Measurements from ENCODE around the gene RAPGEF4.
"Not testable (repeated sequence)": the region's sequence is repeated elsewhere in the genome, so short reads cannot be mapped to it uniquely, and the experiment has no call there.

Gene RAPGEF4

GRCh38 chr2:173033084-173033483 is 297.4 kb downstream of the RAPGEF4 start:
- no peak overlapping the region for H3K23ac ChIP-seq (ENCODE audit: low read length)
- no peak overlapping the region for H2BK5ac ChIP-seq (ENCODE audit: low read depth, low read length, poor library complexity)
- no peak overlapping the region for H3K14ac ChIP-seq (ENCODE audit: low read length)
- no peak overlapping the region for H3K4me2 ChIP-seq (ENCODE audit: low read length)
- H3K9me3 ChIP-seq (ENCODE audit: insufficient read depth, low read depth, low read length): no peaks in the 10 kb centered on the region
- WGBS (ENCODE audit: extremely low coverage, insufficient coverage, insufficient read length): no CpG with 5 or more reads among the region's 3 CpGs
- H3K9ac ChIP-seq (ENCODE audit: low read length): no peak overlapping the region
- H3K4ac ChIP-seq (ENCODE audit: low read depth, low read length): no peak overlapping the region
- no peak overlapping the region for H2AK5ac ChIP-seq (ENCODE audit: low read length)
- no peaks in the 10 kb centered on the region for H3K27me3 ChIP-seq (ENCODE audit: insufficient read depth, low read length)
- H3K4me3 ChIP-seq (ENCODE audit: low read depth, low read length): no peak overlapping the region
- H3K79me2 ChIP-seq (ENCODE audit: control insufficient read depth, insufficient read depth, low read length, poor library complexity): no peaks in the 10 kb centered on the region
- H4K91ac ChIP-seq (ENCODE audit: low read depth, low read length): no peak overlapping the region
- H3K27ac ChIP-seq (ENCODE audit: low read depth, low read length): no peak overlapping the region
- no peak overlapping the region for H4K12ac ChIP-seq (ENCODE audit: low read depth, low read length)
- no peak overlapping the region for H3K18ac ChIP-seq (ENCODE audit: low read length)
- H2BK120ac ChIP-seq (ENCODE audit: insufficient read depth, low read length, poor library complexity): no peak overlapping the region
- H2BK12ac ChIP-seq (ENCODE audit: low read length): no peak overlapping the region
- H2AFZ ChIP-seq (ENCODE audit: insufficient read depth, low read length, poor library complexity): no peak overlapping the region
- H3K36me3 ChIP-seq (ENCODE audit: control insufficient read depth in 1 of 2, insufficient read depth in 2 of 2, low read length in 2 of 2): no peaks in the 10 kb centered on the region
- no peaks in the 10 kb centered on the region for H3K4me1 ChIP-seq (ENCODE audit: control insufficient read depth in 1 of 2, insufficient read depth in 2 of 2, low read length in 2 of 2)
- no peak overlapping the region for H4K8ac ChIP-seq (ENCODE audit: low read depth, low read length)
- DNase-seq: no peak
- no peaks in the 10 kb centered on the region for H3K79me1 ChIP-seq (ENCODE audit: low read length)

GRCh38 chr2:173034143-173034542 is 298.5 kb downstream of the RAPGEF4 start:
- no peak overlapping the region for H2BK5ac ChIP-seq (ENCODE audit: low read depth, low read length, poor library complexity)
- H3K4me1 ChIP-seq (ENCODE audit: control insufficient read depth in 1 of 2, insufficient read depth in 2 of 2, low read length in 2 of 2): no peaks in the 10 kb centered on the region
- H2BK120ac ChIP-seq (ENCODE audit: insufficient read depth, low read length, poor library complexity): no peak overlapping the region
- no peak overlapping the region for H3K23ac ChIP-seq (ENCODE audit: low read length)
- no peak overlapping the region for H3K18ac ChIP-seq (ENCODE audit: low read length)
- H3K14ac ChIP-seq (ENCODE audit: low read length): no peak overlapping the region
- H3K79me1 ChIP-seq (ENCODE audit: low read length): no peaks in the 10 kb centered on the region
- no peak overlapping the region for H3K27ac ChIP-seq (ENCODE audit: low read depth, low read length)
- H3K79me2 ChIP-seq (ENCODE audit: control insufficient read depth, insufficient read depth, low read length, poor library complexity): no peaks in the 10 kb centered on the region
- no peak overlapping the region for H3K4me2 ChIP-seq (ENCODE audit: low read length)
- no peak overlapping the region for H3K4me3 ChIP-seq (ENCODE audit: low read depth, low read length)
- H3K4ac ChIP-seq (ENCODE audit: low read depth, low read length): no peak overlapping the region
- no peak overlapping the region for H3K9ac ChIP-seq (ENCODE audit: low read length)
- no peak overlapping the region for H4K91ac ChIP-seq (ENCODE audit: low read depth, low read length)
- H4K8ac ChIP-seq (ENCODE audit: low read depth, low read length): no peak overlapping the region
- H2BK12ac ChIP-seq (ENCODE audit: low read length): no peak overlapping the region
- H2AFZ ChIP-seq (ENCODE audit: insufficient read depth, low read length, poor library complexity): no peak overlapping the region
- H2AK5ac ChIP-seq (ENCODE audit: low read length): no peak overlapping the region
- H3K36me3 ChIP-seq (ENCODE audit: control insufficient read depth in 1 of 2, insufficient read depth in 2 of 2, low read length in 2 of 2): no peaks in the 10 kb centered on the region
- no peaks in the 10 kb centered on the region for H3K27me3 ChIP-seq (ENCODE audit: insufficient read depth, low read length)
- no peaks in the 10 kb centered on the region for H3K9me3 ChIP-seq (ENCODE audit: insufficient read depth, low read depth, low read length)
- DNase-seq: no peak
- WGBS (ENCODE audit: extremely low coverage, insufficient coverage, insufficient read length): no CpG with 5 or more reads among the region's 7 CpGs
- no peak overlapping the region for H4K12ac ChIP-seq (ENCODE audit: low read depth, low read length)

- WGBS (ENCODE audit: extremely low coverage, insufficient coverage, insufficient read length): no CpG with 5 or more reads among the region's 12 CpGs
- H2AK5ac ChIP-seq (ENCODE audit: low read length): no peak overlapping the region
- no peak overlapping the region for H3K4ac ChIP-seq (ENCODE audit: low read depth, low read length)
- H4K91ac ChIP-seq (ENCODE audit: low read depth, low read length): no peak overlapping the region
- H3K4me1 ChIP-seq (ENCODE audit: control insufficient read depth in 1 of 2, insufficient read depth in 2 of 2, low read length in 2 of 2): peaks cover 0 to 4% of the 10 kb centered on the region in 2 experiments
- H2BK12ac ChIP-seq (ENCODE audit: low read length): no peak overlapping the region
- no peaks in the 10 kb centered on the region for H3K9me3 ChIP-seq (ENCODE audit: insufficient read depth, low read depth, low read length)
- H3K79me2 ChIP-seq (ENCODE audit: control insufficient read depth, insufficient read depth, low read length, poor library complexity): no peaks in the 10 kb centered on the region
- no peak overlapping the region for H2AFZ ChIP-seq (ENCODE audit: insufficient read depth, low read length, poor library complexity)
- no peak overlapping the region for H3K27ac ChIP-seq (ENCODE audit: low read depth, low read length)
- H3K79me1 ChIP-seq (ENCODE audit: low read length): no peaks in the 10 kb centered on the region
- no peak overlapping the region for H2BK120ac ChIP-seq (ENCODE audit: insufficient read depth, low read length, poor library complexity)
- no peak for DNase-seq
- no peak overlapping the region for H2BK5ac ChIP-seq (ENCODE audit: low read depth, low read length, poor library complexity)
- no peak overlapping the region for H4K8ac ChIP-seq (ENCODE audit: low read depth, low read length)
- H3K36me3 ChIP-seq (ENCODE audit: control insufficient read depth in 1 of 2, insufficient read depth in 2 of 2, low read length in 2 of 2): no peaks in the 10 kb centered on the region
- H3K4me3 ChIP-seq (ENCODE audit: low read depth, low read length): no peak overlapping the region
- H3K4me2 ChIP-seq (ENCODE audit: low read length): no peak overlapping the region
- H4K12ac ChIP-seq (ENCODE audit: low read depth, low read length): no peak overlapping the region
- H3K23ac ChIP-seq (ENCODE audit: low read length): no peak overlapping the region
- H3K14ac ChIP-seq (ENCODE audit: low read length): no peak overlapping the region
- no peak overlapping the region for H3K18ac ChIP-seq (ENCODE audit: low read length)
- H3K9ac ChIP-seq (ENCODE audit: low read length): no peak overlapping the region
- no peaks in the 10 kb centered on the region for H3K27me3 ChIP-seq (ENCODE audit: insufficient read depth, low read length)
Observed at GRCh38 chr2:173037245-173038120, 301.8 kb downstream of the RAPGEF4 start.

- H3K4me3 ChIP-seq (ENCODE audit: low read depth, low read length): not testable (repeated sequence)
Observed at GRCh38 chr2:173038257-173038656, 302.6 kb downstream of the RAPGEF4 start.

More at GRCh38 chr2:173038257-173038656, 302.6 kb downstream of the RAPGEF4 start:
- H3K23ac ChIP-seq (ENCODE audit: low read length); DNase-seq; H2BK5ac ChIP-seq (ENCODE audit: low read depth, low read length, poor library complexity); H3K27me3 ChIP-seq (ENCODE audit: insufficient read depth, low read length); H3K9me3 ChIP-seq (ENCODE audit: insufficient read depth, low read depth, low read length); H3K27ac ChIP-seq (ENCODE audit: low read depth, low read length); H2AFZ ChIP-seq (ENCODE audit: insufficient read depth, low read length, poor library complexity); H2BK120ac ChIP-seq (ENCODE audit: insufficient read depth, low read length, poor library complexity); H4K91ac ChIP-seq (ENCODE audit: low read depth, low read length); H3K4me2 ChIP-seq (ENCODE audit: low read length); H3K79me2 ChIP-seq (ENCODE audit: control insufficient read depth, insufficient read depth, low read length, poor library complexity); H3K18ac ChIP-seq (ENCODE audit: low read length); H2BK12ac ChIP-seq (ENCODE audit: low read length); H4K8ac ChIP-seq (ENCODE audit: low read depth, low read length); H3K79me1 ChIP-seq (ENCODE audit: low read length); H3K36me3 ChIP-seq (ENCODE audit: control insufficient read depth in 1 of 2, insufficient read depth in 2 of 2, low read length in 2 of 2); H3K9ac ChIP-seq (ENCODE audit: low read length); H3K4ac ChIP-seq (ENCODE audit: low read depth, low read length); H3K14ac ChIP-seq (ENCODE audit: low read length); H4K12ac ChIP-seq (ENCODE audit: low read depth, low read length); H2AK5ac ChIP-seq (ENCODE audit: low read length); H3K4me1 ChIP-seq (ENCODE audit: control insufficient read depth in 1 of 2, insufficient read depth in 2 of 2, low read length in 2 of 2): not testable (repeated sequence)
- WGBS (ENCODE audit: extremely low coverage, insufficient coverage, insufficient read length): no CpG with 5 or more reads among the region's 2 CpGs

All from trophoblast cell (in vitro differentiated cells and primary cell).